Activated CD8-positive, alpha-beta memory T cell treated with anti-CD3 and anti-CD28 coated beads, Interleukin-2, amount 50 U/mL, for 24 hours (primary cell): ENCODE measurements around the gene PTPRE.

Experiments used
- DNase-seq: peaks from one replicate; pipeline ENCODE4 v3.0.0-alpha.2; 2020; ENCODE audit errors: extremely low read depth

PTPRE gene

GRCh38 chr10:127906548-127907377 lies at the start of gene PTPRE:
PTPRE (plus strand) TSS chr10:127907103; CDS start chr10:128040882, 133,779 bp downstream.
- DNase-seq: no peak

- DNase-seq: no peak
These were observed 46.3 kb upstream of the PTPRE start for GRCh38 chr10:127860592-127860991.

GRCh38 chr10:127863231-127863825 lies 43.6 kb upstream of the PTPRE start:
- no peak for DNase-seq

- DNase-seq: no peak
These were observed 40.5 kb upstream of the PTPRE start for GRCh38 chr10:127866276-127867013.

- DNase-seq: no peak
These were observed 39.1 kb upstream of the PTPRE start for GRCh38 chr10:127867805-127868204.

- DNase-seq: no peak
These were observed 37.6 kb upstream of the PTPRE start for GRCh38 chr10:127869329-127869728.

- no peak for DNase-seq
These were observed 35.3 kb upstream of the PTPRE start for GRCh38 chr10:127871631-127872010.

- DNase-seq: no peak
These were observed 34.7 kb upstream of the PTPRE start for GRCh38 chr10:127872011-127872761.

- DNase-seq: no peak
These were observed 33.9 kb upstream of the PTPRE start for GRCh38 chr10:127872871-127873600.

GRCh38 chr10:127873901-127874470 lies 32.9 kb upstream of the PTPRE start:
- DNase-seq: no peak

- DNase-seq: no peak
These were observed 32.0 kb upstream of the PTPRE start for GRCh38 chr10:127874671-127875448.

- no peak for DNase-seq
These were observed 31.5 kb upstream of the PTPRE start for GRCh38 chr10:127875449-127875765.

- DNase-seq: no peak
These were observed 31.0 kb upstream of the PTPRE start for GRCh38 chr10:127875916-127876315.

- no peak for DNase-seq
These were observed 29.8 kb upstream of the PTPRE start for GRCh38 chr10:127877116-127877515.

GRCh38 chr10:127877699-127878098 lies 29.2 kb upstream of the PTPRE start:
- DNase-seq: no peak

GRCh38 chr10:127878475-127879055 lies 28.3 kb upstream of the PTPRE start:
- no peak for DNase-seq

GRCh38 chr10:127880557-127880956 lies 26.3 kb upstream of the PTPRE start:
- DNase-seq: no peak

GRCh38 chr10:127881262-127881661 lies 25.6 kb upstream of the PTPRE start:
- no peak for DNase-seq

- no peak for DNase-seq
These were observed 24.5 kb upstream of the PTPRE start for GRCh38 chr10:127882391-127882790.
